Hematopoietic multipotent progenitor cell (in vitro differentiated cells): ENCODE results near the gene PACRG. TPM values are rescaled to one million over a fixed set of nuclear protein-coding genes. Genes with fewer than 3 reads are reported as not detected.
A peak's percentile ranks its signal among the peaks of the same experiment; 100 is the strongest.

Experiments used
- DNase-seq, 3 donors: peaks; one replicate each; pipeline ENCODE4 v3.0.0-alpha.2; 2011 to 2015; ENCODE audit warnings: low read depth in 2 of 3, low spot score in 2 of 3
- total RNA-seq: library from RNA; depleted of rRNA; stranded (reverse); fragments of >200 nt; gene quantifications from one replicate; pipeline ENCODE4 v1.2.3, GENCODE V29; 2012

The PACRG gene
- total RNA-seq, 1 donor, result 5.7 TPM

GRCh38 chr6:162773996-162774395 lies 46.2 kb downstream of the PACRG start:
- no peak for DNase-seq

DNA sequence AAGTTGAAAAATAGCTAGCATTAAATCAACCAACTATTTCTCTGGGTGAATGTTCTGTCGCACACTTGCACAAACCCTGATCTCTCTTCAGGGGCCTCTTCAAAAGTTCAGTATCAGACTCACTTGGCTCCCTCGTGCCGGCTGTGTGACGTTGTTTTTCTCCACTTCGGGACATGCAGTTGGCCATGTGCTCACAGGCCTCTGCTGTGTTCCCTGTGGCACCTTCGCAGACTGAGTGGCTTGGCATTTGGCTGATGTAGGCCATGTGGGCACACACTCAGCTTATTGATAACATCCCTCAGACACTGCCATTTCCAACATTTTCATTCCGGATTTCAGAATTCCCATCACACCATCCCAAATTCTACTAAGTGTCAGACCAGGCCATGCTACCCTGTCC lies 49.3 kb downstream of the PACRG start:
- DNase-seq, result no peak

GRCh38 chr6:162778603-162779002 lies 50.8 kb downstream of the PACRG start:
- no peak for DNase-seq

GRCh38 chr6:162785632-162786242 lies 58.0 kb downstream of the PACRG start:
- no peak for DNase-seq

- DNase-seq, result no peak
These were observed 70.9 kb downstream of the PACRG start for GRCh38 chr6:162798546-162799266.

DNA sequence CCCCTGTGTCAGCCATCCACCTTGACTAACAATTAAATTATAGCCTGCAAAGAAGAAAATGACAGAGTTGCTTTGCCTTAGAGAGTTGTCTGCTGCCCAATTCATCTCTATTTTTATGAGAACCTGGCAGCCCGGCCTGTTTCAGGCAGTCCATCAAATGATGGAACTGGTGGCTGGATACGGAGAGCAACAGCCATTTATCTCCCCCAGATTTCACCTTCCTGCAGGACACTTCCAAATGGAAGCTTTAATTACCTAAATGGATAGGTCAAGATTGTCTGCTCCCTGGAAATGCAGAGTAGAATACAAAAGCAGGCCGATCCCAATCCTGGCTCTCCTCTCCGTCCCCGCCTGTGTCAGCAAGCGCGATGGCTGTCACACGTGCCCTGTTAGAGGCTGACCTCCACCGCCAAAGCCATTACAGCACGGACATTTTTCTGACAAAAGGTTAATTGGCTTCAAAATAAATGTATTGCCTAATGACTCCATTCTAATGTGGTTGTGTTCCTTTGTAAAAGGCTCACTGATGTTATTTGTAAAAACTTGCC lies 86.7 kb downstream of the PACRG start:
- DNase-seq, result no peak

GRCh38 chr6:162817196-162817595 lies 89.4 kb downstream of the PACRG start:
- DNase-seq, result no peak

- no peak for DNase-seq
These were observed 91.5 kb downstream of the PACRG start for GRCh38 chr6:162819284-162819683.

DNA sequence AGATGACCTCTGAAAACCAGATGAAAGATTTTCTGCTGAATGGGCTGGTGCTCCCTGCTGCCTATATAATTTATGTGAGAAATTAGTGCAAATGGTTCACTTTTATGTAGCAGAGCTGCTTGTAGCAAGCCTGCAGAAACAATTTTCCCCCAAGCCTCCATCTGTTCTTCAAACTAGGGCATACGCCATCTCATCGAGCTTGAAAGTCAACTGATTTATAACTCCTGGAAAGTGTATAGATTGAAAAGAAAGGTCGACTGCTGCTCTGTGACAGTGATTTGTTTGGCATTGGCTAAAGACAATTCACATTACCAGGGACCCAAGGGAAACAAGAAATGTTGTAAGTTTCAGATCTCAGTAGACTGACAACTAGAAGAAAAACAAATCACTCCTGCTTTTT lies 93.3 kb downstream of the PACRG start:
- DNase-seq, result no peak

DNA sequence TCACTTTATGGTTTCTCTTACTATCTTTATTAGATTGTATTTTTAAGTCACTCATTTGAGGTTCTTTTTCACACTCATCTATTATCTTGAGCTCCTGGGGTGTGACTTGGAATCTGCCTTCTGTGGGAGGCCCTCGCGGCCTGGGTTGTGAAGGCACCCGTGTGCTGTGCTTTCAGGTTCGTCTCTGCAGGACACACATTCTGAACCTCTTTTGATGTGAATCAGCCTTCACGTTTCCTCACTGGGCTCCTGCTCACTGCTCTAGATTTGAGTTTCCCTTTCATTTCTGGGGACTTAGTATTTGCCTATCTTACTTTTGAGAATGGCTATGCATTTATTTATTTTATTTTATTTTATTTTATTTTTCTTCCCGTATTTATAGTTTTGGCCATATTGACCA lies 97.8 kb downstream of the PACRG start:
- DNase-seq, result no peak

DNA sequence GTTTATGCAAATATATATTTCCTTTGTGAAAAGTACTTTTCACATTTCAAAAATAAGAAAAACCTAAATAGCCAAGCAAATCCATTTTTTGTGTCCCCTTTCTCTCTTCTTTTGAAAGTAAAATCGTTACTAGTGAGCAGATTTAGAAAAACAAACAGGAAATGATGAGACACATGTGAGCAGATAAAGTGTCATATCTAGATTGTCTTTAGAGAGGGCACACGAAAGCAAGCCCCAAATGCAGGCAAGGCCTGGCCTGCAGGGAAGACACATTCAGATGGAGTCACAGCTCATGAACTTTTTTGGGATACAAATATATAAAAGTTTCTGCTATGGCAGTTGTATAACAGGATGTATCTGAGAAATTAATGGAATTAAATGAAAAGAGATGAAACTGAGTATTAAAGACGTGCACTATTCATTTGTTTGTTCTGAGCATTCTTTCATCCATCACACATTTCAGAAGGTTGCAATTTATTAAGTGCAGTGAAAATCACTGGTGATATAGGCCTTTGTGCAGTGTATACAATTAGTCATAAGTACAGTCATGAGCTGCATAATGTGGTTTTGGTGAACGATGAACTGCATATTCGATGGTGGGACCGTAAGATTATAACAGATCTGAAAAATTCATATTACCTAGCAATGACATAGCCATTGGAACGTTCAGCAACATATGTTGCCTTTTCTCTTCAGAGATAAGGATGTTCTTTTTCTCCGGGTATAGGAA lies 101.4 kb downstream of the PACRG start:
- no peak for DNase-seq

- DNase-seq, result no peak
These were observed 106.0 kb downstream of the PACRG start for GRCh38 chr6:162833776-162834175.

DNA sequence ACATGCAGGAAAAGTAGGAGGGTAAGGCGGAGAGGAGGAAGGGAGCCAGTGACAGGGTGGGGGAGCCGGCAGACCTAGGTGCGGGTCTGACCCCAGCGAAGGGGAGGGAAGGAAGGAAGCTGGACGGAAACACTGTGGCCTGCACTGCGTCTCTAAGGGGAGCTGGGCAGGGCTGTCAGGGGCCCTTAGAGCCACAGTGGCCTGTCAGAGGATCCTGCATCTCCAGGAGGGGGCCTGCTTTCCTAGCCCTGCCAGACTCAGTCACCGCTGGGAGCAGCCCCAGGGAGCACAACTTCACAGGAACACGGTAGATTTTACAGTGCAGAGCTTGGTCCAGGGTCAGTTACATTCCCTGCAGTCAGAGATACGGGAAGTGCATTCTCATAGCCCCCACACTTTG lies 118.2 kb downstream of the PACRG start:
- DNase-seq, result no peak

- no peak for DNase-seq
These were observed 118.9 kb downstream of the PACRG start for GRCh38 chr6:162846723-162847122.

DNA sequence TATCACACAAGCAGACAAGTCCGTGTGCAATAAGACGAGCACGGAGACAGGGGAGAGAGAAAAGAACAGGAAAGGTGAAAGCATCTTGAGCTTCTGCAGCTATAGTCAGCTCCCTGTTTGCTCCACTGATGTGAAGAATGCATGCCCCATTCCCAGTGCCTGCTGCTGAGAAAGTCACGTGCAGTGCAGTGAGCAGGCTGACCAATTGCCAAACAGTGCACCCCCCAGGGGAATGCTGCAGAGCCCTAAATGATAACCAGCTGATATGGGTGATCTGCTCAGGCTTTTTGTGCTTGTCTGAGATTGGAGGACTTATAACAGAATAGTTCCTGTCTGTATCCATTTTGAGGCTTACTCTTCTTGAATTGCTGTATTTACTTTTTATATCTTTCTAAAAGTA lies 121.5 kb downstream of the PACRG start:
- DNase-seq, result no peak

DNA sequence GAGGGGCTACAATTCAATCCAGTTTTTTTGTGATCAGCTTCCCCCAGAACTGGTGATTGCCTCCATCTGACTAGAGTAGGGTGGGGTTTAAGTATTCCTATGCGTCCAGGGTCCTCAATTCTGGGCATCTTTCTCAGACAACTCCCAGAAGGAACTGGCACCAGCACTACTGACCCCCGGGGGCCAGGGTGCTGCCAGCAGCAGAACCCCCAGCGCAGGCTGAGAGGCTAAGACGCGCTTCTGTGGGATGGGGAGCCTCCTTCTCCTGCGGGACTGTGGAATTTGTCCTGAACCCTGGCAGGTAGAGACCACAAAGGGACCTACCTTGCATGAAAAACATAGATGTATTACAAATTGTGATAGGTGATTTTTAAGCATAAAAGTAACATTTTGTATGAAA lies 124.4 kb downstream of the PACRG start:
- DNase-seq, result no peak

DNA sequence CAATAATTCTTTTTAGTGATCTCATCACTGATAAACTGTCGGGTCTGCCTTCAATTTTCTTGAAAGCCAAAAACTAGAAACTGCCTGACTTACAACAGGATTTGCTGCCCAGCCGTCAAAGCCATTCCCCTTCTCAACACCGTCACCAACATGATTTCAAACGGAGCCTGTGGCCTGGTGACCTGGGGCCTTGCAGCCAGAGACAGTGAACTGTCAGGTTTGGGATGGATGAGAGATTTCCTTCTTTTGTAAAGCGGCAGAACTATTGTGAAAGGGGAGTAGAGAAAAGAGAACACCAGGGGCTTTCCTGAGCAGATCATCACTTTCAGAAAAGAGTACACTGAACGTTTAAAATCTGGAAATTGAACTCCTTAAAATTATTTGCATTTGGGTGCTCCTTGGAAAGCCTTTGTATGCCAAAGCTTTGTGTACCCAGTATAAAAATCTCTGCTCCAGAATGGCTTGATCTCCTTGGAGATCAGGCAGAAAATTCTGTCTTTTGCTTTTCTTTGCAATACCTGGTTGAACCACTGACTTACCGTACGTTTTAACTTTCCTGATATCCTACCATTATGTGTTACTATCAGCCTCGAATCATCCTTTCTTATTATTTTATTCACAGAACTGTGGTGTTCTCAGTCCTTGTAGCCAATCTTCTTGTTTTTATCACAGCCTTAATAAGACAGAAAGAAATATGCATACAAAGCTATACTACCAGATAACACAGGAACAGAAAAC lies 125.2 kb downstream of the PACRG start:
- DNase-seq, result no peak

GRCh38 chr6:162854228-162854627 lies 126.5 kb downstream of the PACRG start:
- no peak for DNase-seq

DNA sequence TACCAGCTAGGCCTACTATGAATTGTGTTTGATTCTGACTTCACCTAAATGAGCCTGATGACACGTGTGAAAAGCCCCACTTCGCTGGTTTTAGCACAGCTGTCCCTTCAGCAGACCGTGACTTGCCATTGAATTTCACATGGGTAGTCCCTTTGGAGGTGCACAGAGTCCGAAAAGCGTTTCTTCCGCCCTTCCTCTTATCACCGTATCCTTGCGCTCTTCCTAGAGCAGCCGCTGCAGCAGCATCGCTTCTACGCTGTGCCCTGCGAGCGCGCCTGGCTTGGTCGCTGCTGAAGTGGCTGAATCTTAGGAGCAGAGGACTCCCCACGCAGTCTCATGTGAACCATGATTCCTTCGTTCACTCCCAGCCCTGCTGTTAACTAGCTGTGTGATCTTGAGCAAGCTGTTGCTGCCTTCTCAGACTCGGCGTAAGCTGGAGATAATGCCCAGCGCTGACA lies 127.0 kb downstream of the PACRG start:
- no peak for DNase-seq

DNA sequence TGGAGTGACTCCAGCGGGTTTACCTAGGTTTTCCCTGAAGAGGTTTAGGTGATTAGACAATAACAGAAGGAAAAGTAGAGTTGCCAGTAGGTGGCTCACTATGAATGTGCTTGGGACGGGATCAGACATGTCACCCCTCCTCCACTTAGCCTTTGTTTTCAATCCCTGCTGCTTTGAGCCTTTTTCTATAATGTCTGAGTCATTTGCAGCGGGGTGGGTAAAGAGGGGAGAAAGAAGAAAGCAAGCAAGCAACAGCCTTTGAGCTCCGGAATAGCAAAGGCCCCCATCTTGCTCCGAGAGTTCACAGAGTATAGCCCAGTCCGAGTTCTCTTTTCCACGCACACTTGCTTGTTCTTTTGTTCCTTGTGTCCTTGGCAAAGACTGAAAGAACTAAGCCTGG lies 129.1 kb downstream of the PACRG start:
- DNase-seq, result peak in 2 of 3 donors; percentile 4 to 16

DNA sequence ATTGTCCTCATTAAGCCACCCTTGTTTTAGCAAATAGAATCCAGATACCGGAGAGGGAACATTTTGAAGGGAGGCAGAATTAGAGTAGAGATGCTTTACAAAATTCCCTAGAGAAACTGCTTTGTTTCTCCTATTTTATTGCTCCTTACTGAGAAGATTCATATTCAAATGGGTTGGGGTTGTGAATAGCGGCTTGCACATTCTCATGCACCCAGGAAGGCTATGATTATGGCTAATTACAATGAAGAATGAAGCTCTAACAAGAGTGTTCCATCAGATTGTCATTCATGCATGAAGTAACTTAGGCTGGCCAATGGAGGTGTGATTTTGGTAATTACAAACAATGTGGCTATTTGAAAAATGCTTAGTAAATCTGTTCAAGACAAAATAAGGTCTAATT lies 129.6 kb downstream of the PACRG start:
- no peak for DNase-seq
